GM12878 (cell line): ENCODE measurements around the gene CMTM2. TPM values are rescaled to one million over a fixed set of nuclear protein-coding genes. Genes with fewer than 3 reads are reported as not detected.
A peak's percentile ranks its signal among the peaks of the same experiment; 100 is the strongest.

Experiments
- BACH1 ChIP-seq: fragments of 450-650 bp; IDR thresholded peaks from 2 replicates; pipeline ENCODE4 v1.6.1; 2017; ENCODE audit warnings: mild to moderate bottlenecking, borderline replicate concordance
- BRCA1 ChIP-seq: IDR thresholded peaks from 2 replicates; pipeline ENCODE4 v1.6.1; 2011; ENCODE audit warnings: low read depth, low read length, improper control_type of control experiment
- CUX1 ChIP-seq: IDR thresholded peaks from 2 replicates; pipeline ENCODE4 v1.6.1; 2012; ENCODE audit warnings: improper control_type of control experiment, low read depth, low read length; ENCODE audit not compliant: insufficient replicate concordance
- FOS ChIP-seq: IDR thresholded peaks from 3 replicates; pipeline ENCODE4 v1.6.1; 2011; ENCODE audit warnings: borderline replicate concordance; ENCODE audit not compliant: insufficient read length; ENCODE audit errors: extremely low read depth
- HCFC1 ChIP-seq: fragments of 150-350 bp; IDR thresholded peaks from 2 replicates; pipeline ENCODE4 v1.6.1; 2014; ENCODE audit warnings: low read length
- HDGF ChIP-seq: fragments of 450-650 bp; IDR thresholded peaks from 2 replicates; pipeline ENCODE4 v1.6.1; 2016; ENCODE audit warnings: antibody characterized with exemption
- KLF5 ChIP-seq: fragments of 450-650 bp; IDR thresholded peaks from 2 replicates; pipeline ENCODE4 v1.6.1; 2014; ENCODE audit warnings: mild to moderate bottlenecking; ENCODE audit not compliant: partially characterized antibody
- MAX ChIP-seq: IDR thresholded peaks from 2 replicates; pipeline ENCODE4 v1.6.1; 2012; ENCODE audit warnings: low read depth, low read length, improper control_type of control experiment
- MTA3 ChIP-seq: IDR thresholded peaks from 2 replicates; pipeline ENCODE4 v1.6.1; 2012; ENCODE audit warnings: low read length, inconsistent platforms, borderline replicate concordance
- MXI1 ChIP-seq: fragments of 150-350 bp; IDR thresholded peaks from 2 replicates; pipeline ENCODE4 v1.6.1; 2011; ENCODE audit warnings: low read depth, mild to moderate bottlenecking, inconsistent platforms, low read length, improper control_type of control experiment
- NBN ChIP-seq: fragments of 450-650 bp; IDR thresholded peaks from 2 replicates; pipeline ENCODE4 v1.6.1; 2016
- PAX8 ChIP-seq: fragments of 450-650 bp; IDR thresholded peaks from 2 replicates; pipeline ENCODE4 v1.6.1; 2017; ENCODE audit warnings: mild to moderate bottlenecking, moderate library complexity
- PKNOX1 ChIP-seq: fragments of 450-650 bp; IDR thresholded peaks from 2 replicates; pipeline ENCODE4 v1.6.1; 2016; ENCODE audit warnings: mild to moderate bottlenecking
- TAF1 ChIP-seq: IDR thresholded peaks from 2 replicates; pipeline ENCODE4 v1.6.1; 2011; ENCODE audit warnings: mild to moderate bottlenecking, low read depth, low read length, borderline replicate concordance
- TCF7 ChIP-seq: IDR thresholded peaks from 2 replicates; pipeline ENCODE4 v1.6.1; 2014; ENCODE audit warnings: antibody characterized with exemption, borderline replicate concordance
- ZNF687 ChIP-seq: fragments of 450-650 bp; IDR thresholded peaks from 2 replicates; pipeline ENCODE4 v1.6.1; 2017; ENCODE audit warnings: mild to moderate bottlenecking, moderate library complexity
- polyA plus RNA-seq, 11 experiments: library from polyadenylated mRNA; depleted of rRNA in 4 of 11; unstranded in 6 of 11; stranded (reverse) in 5 of 11; fragments of >200 nt; fragmentation: Nextera tagmentation in 4 of 11; fragmentation: Illumina TruSeq in 1 of 11; extraction: Ambion mirVana in 4 of 11; extraction: Trizol in 1 of 11; gene quantifications; 1 replicate in 1 of 11; 2 replicates in 10 of 11; pipeline versions ENCODE4 v1.2.1 to v1.2.3, GENCODE V29; 2011 to 2016; ENCODE audit warnings: inconsistent platforms in 2 of 11, missing spikeins in 2 of 11, low read depth in 1 of 11
- total RNA-seq, 4 experiments: library from RNA; depleted of rRNA in 3 of 4; stranded (reverse); fragments of >200 nt in 3 of 4; fragmentation: Illumina TruSeq in 1 of 4; extraction: Trizol in 1 of 4; gene quantifications; 2 replicates each; pipeline versions ENCODE4 v1.2.1 to v1.2.3, GENCODE V29; 2013 to 2021
- TF ChIP-seq, protein P1 (sequence below): fragments of 450-650 bp; IDR thresholded peaks from 2 replicates; pipeline ENCODE4 v1.6.1; 2016; ENCODE audit warnings: mild to moderate bottlenecking

CMTM2 gene
- total and polyA plus RNA-seq, 10 of the 15 experiments (the other 5 are each of a cell fraction or from before 2014, with no cell fraction given): 0.26 to 0.34 TPM; not detected in 8

DNA sequence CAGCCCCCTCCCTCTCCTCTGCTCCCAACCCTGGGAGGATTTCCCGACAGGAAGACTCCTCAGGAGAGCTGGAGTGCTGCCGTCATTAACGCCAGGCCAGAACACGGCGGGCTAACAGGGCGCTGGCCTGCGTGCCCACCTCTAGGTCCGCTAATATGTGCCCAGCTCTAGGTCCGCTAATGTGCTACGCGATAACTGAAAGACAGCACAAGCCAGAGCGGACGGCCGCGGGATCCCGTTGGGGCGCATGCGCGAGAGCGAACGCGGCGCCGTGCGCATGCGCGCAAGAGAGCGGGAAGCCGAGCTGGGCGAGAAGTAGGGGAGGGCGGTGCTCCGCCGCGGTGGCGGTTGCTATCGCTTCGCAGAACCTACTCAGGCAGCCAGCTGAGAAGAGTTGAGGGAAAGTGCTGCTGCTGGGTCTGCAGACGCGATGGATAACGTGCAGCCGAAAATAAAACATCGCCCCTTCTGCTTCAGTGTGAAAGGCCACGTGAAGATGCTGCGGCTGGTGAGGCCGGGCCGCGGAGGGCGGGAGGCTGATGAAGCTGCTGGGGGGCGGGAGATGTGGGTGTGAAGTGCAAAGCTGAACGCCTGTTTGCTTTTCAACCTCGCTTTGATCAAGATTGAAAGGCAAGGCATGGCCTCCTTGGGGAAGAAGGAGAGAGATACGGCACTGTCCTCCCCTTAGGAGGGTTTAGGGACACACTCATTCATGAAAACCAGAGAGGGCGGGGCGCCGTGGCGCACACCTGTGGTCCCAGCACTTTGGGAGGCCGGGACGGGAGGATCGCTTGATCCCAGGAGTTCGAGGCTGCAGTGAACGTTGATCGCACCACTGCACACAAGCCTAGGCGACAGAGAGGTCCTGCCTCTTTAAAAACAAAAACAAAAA, 26.7 kb upstream of the CMTM2 start, which contains the start of gene CKLF (continued):
- peak; percentile 98 for TF ChIP-seq ZNF687
- no peak for TF ChIP-seq FOS
- no peak for TF ChIP-seq HCFC1
- TF ChIP-seq PAX8: no peak
- peak; percentile 88 for TF ChIP-seq MAX
- TF ChIP-seq HDGF: no peak
- TF ChIP-seq BRCA1: 0 out of 2 replicates have a peak, but pooled peaks have one; percentile 23
- TF ChIP-seq, protein P1, sequence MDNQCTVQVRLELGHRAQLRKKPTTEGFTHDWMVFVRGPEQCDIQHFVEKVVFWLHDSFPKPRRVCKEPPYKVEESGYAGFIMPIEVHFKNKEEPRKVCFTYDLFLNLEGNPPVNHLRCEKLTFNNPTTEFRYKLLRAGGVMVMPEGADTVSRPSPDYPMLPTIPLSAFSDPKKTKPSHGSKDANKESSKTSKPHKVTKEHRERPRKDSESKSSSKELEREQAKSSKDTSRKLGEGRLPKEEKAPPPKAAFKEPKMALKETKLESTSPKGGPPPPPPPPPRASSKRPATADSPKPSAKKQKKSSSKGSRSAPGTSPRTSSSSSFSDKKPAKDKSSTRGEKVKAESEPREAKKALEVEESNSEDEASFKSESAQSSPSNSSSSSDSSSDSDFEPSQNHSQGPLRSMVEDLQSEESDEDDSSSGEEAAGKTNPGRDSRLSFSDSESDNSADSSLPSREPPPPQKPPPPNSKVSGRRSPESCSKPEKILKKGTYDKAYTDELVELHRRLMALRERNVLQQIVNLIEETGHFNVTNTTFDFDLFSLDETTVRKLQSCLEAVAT: 0 out of 2 replicates have a peak, but pooled peaks have one; percentile 10
- TF ChIP-seq MXI1: peak; percentile 40; the same call in 1 of the 2 replicates
- 0 out of 2 replicates have a peak, but pooled peaks have one; percentile 15 for TF ChIP-seq PKNOX1
- TF ChIP-seq KLF5: peak; percentile 69
- peak; percentile 90 for TF ChIP-seq NBN
- TF ChIP-seq TAF1: peak; percentile 68; the same call in 1 of the 2 replicates
- no peak for TF ChIP-seq MTA3
- TF ChIP-seq BACH1: peak; percentile 41; the same call in 1 of the 2 replicates
- no peak for TF ChIP-seq CUX1
- TF ChIP-seq TCF7: no peak
